GM19238 (cell line): ENCODE results near the gene RPS18.
"Not testable (repeated sequence)": the region's sequence is repeated elsewhere in the genome, so short reads cannot be mapped to it uniquely, and the experiment has no call there.

ENCODE experiments used
- DNase-seq: peaks from one replicate; pipeline ENCODE4 v3.0.0; 2011; ENCODE audit warnings: low spot score; ENCODE audit not compliant: insufficient read length

The RPS18 gene

GRCh38 chr6:33271468-33272274 lies at the start of gene RPS18, which contains the start of gene VPS52:
RPS18 (plus strand) TSS chr6:33272075; CDS start chr6:33272120, 45 bp downstream.
VPS52 (minus strand) TSS chr6:33271876; CDS start chr6:33271675, 201 bp downstream.
- peak; percentile 76 for DNase-seq

- not testable (repeated sequence) for DNase-seq
Measured at GRCh38 chr6:33226503-33227120, 45.3 kb upstream of the RPS18 start.

- DNase-seq, result no peak
Measured at GRCh38 chr6:33235221-33235634, 36.6 kb upstream of the RPS18 start.

GRCh38 chr6:33236328-33236727 lies 35.5 kb upstream of the RPS18 start:
- no peak for DNase-seq

GRCh38 chr6:33236852-33237251 lies 35.0 kb upstream of the RPS18 start:
- DNase-seq, result no peak

GRCh38 chr6:33237741-33238140 lies 34.1 kb upstream of the RPS18 start:
- DNase-seq, result no peak

GRCh38 chr6:33241968-33242367 lies 29.9 kb upstream of the RPS18 start:
- DNase-seq, result no peak

GRCh38 chr6:33243476-33243875 lies 28.4 kb upstream of the RPS18 start:
- DNase-seq, result no peak

GRCh38 chr6:33247977-33248642 lies 23.8 kb upstream of the RPS18 start:
- peak; percentile 41 for DNase-seq

- DNase-seq, result no peak
Measured at GRCh38 chr6:33248643-33248931, 23.3 kb upstream of the RPS18 start.

- DNase-seq, result peak; percentile 79
Measured at GRCh38 chr6:33248932-33249731, 22.7 kb upstream of the RPS18 start.

GRCh38 chr6:33249732-33250630 lies 21.9 kb upstream of the RPS18 start:
- DNase-seq, result no peak

- DNase-seq, result no peak
Measured at GRCh38 chr6:33250731-33251130, 21.1 kb upstream of the RPS18 start.

GRCh38 chr6:33251395-33252012 lies 20.4 kb upstream of the RPS18 start:
- DNase-seq, result no peak

GRCh38 chr6:33252759-33253158 lies 19.1 kb upstream of the RPS18 start:
- no peak for DNase-seq

GRCh38 chr6:33254591-33254990 lies 17.3 kb upstream of the RPS18 start:
- no peak for DNase-seq

GRCh38 chr6:33259032-33259431 lies 12.8 kb upstream of the RPS18 start:
- DNase-seq, result no peak

GRCh38 chr6:33262490-33262889 lies 9.4 kb upstream of the RPS18 start:
- DNase-seq, result not testable (repeated sequence)

GRCh38 chr6:33264015-33264414 lies 7.9 kb upstream of the RPS18 start:
- DNase-seq, result no peak

- DNase-seq, result no peak
Measured at GRCh38 chr6:33271117-33271467, 783 bp upstream of the RPS18 start.
